AG04449 (cell line): ENCODE results near the gene MICB.
A peak's percentile ranks its signal among the peaks of the same experiment; 100 is the strongest.

Experiments
- CTCF ChIA-PET: fragments of 350-600 bp; formaldehyde crosslinking; extraction: SDS; loops from one replicate; lab custom pipeline; 2021; ENCODE audit warnings: antibody characterized with exemption; lab: Yijun Ruan, JAX
- POLR2A ChIA-PET: fragments of 400-600, 350-600 bp; formaldehyde crosslinking; extraction: SDS; loops from one replicate; lab custom pipeline; 2020; ENCODE audit warnings: antibody characterized with exemption, inconsistent platforms; lab: Yijun Ruan, JAX
- DNase-seq: peaks from one replicate; pipeline ENCODE4 v3.0.0-alpha.2; 2010; ENCODE audit warnings: low read depth, low spot score
- H3K4me3 ChIP-seq: 2 replicates; pipeline ENCODE4 v1.5.1; 2011; ENCODE audit warnings: low read depth, mild to moderate bottlenecking, control low read depth, low read length
- CTCF ChIP-seq: IDR thresholded peaks from one replicate; pipeline ENCODE4 v1.5.1; 2011; ENCODE audit warnings: mild to moderate bottlenecking, moderate library complexity, low read length, control low read depth, inconsistent platforms; ENCODE audit not compliant: insufficient read depth; ENCODE audit errors: missing control alignments

The MICB gene

DNA sequence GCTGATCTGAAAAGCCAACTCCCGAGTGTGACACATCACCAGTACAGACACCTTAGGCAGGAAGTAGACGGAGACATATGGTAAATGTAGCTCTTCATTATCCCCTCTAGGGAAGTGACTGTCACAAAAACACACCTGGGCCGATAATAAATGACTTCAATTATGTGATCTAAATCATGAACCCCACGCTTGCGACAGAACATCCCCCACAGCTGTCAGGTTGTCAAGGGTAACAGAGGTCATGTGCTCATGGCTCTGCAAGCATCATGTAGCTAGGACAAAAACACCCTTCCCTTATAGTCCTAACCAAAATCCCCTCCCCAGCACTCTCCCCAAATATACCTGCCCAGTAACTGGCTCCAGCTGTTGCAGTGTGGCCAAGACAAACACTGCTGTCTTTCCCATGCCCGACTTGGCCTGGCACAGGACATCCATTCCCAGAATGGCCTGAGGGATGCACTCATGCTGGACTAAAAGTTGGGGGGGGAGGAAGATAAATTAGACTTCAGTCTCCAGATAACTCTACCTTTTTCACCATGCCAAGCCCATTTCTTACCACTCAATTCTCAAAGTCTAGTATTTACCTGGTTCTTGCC lies 41.0 kb downstream of the MICB start:
- POLR2A ChIA-PET, result interaction anchor here (1.0 kb wide), 1 partner anchor 97 kb away, joined by 3 read pairs; no protein-coding TSS in a partner anchor
- CTCF ChIA-PET, result interaction anchor here (1.5 to 38.4 kb wide), 4 partner anchors 11 to 49 kb away, joined by 4 to 1569 read pairs (median 10); partner anchors contain the start of genes LST1, LTB, MCCD1 and NCR3
- DNase-seq, result no peak
- peak overlapping the region; percentile 24 for H3K4me3 ChIP-seq
- no peak for TF ChIP-seq CTCF

- CTCF ChIA-PET, result interaction anchor here (0.8 to 38.4 kb wide), 5 partner anchors 11 to 68 kb away, joined by 3 to 1569 read pairs (median 5); partner anchors contain the start of genes LST1, LTB, NCR3 and TNF
- POLR2A ChIA-PET, result interaction anchor here (0.7 to 2.3 kb wide), 6 partner anchors 12 to 1752 kb away, joined by 3 to 13 read pairs (median 4); partner anchors contain the start of genes HSPA1B and MCCD1
- peak overlapping the region; percentile 97 for H3K4me3 ChIP-seq
These were observed 42.7 kb downstream of the MICB start for GRCh38 chr6:31540640-31541039.

GRCh38 chr6:31541059-31541657 lies 43.2 kb downstream of the MICB start:
- CTCF ChIA-PET, result interaction anchor here (0.8 to 38.4 kb wide), 9 partner anchors 10 to 140 kb away, joined by 3 to 1569 read pairs (median 4); partner anchors contain the start of genes LST1, LTB, NCR3 and TNF
- H3K4me3 ChIP-seq, result peak overlapping the region; percentile 97
- no peak for DNase-seq
- TF ChIP-seq CTCF, result no peak
- POLR2A ChIA-PET, result interaction anchor here (0.7 to 2.3 kb wide), 9 partner anchors 10 to 1751 kb away, joined by 3 to 13 read pairs (median 5); partner anchors contain the start of genes HSPA1B and MCCD1

More at GRCh38 chr6:31540640-31541039, 42.7 kb downstream of the MICB start:
- TF ChIP-seq CTCF, result no peak
- DNase-seq, result no peak

- POLR2A ChIA-PET, result interaction anchor here (0.7 to 2.3 kb wide), 12 partner anchors 10 to 286 kb away, joined by 3 to 13 read pairs (median 4); partner anchors contain the start of genes C6orf47, HSPA1A, HSPA1B and HSPA1L
- CTCF ChIA-PET, result interaction anchor here (0.8 to 38.4 kb wide), 9 partner anchors 11 to 141 kb away, joined by 3 to 1569 read pairs (median 4); partner anchors contain the start of genes LST1, LTB, NCR3 and TNF
- peak within 1 kb of the TSS; percentile 97 for H3K4me3 ChIP-seq
- peak; percentile 85 for DNase-seq
- TF ChIP-seq CTCF, result no peak
These were observed 43.9 kb downstream of the MICB start, which contains the start of gene DDX39B for GRCh38 chr6:31541658-31542521. Gene DDX39B, minus strand, starts transcription at chr6:31542003. Its CDS starts 1,471 bp downstream, at chr6:31540532.

DNA sequence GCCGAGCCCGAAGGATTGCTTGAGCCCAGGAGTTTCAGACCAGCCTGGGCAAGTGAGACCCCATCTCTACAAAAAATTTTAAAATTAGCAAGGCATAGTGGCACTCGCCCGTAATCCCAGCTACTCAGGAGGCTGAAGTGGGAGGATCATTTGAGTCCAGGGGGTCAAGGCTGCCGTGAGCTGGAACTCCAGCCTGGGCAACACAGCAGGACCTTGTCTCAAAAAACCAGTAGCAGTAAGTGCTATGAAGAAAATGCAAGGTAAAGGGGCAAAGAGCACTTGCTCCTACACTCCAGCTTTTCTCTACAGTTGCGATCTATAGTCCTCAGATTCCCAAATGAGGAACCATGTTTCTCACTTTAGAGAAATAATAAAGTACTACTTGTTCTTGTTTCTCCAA lies 45.7 kb downstream of the MICB start:
- no peak for DNase-seq
- ChIA-PET CTCF (interaction anchor here (0.7 to 38.4 kb wide), 3 partner anchors 44 to 60 kb away, joined by 3 to 1569 read pairs (median 3); partner anchors contain the start of genes LST1, LTB, NCR3 and TNF), POLR2A (no interaction called here)
- TF ChIP-seq CTCF, result no peak
- no peak overlapping the region for H3K4me3 ChIP-seq
